ENCODE measurements around the gene CHI3L1.
A peak's percentile ranks its signal among the peaks of the same experiment; 100 is the strongest.

Gene CHI3L1

DNA sequence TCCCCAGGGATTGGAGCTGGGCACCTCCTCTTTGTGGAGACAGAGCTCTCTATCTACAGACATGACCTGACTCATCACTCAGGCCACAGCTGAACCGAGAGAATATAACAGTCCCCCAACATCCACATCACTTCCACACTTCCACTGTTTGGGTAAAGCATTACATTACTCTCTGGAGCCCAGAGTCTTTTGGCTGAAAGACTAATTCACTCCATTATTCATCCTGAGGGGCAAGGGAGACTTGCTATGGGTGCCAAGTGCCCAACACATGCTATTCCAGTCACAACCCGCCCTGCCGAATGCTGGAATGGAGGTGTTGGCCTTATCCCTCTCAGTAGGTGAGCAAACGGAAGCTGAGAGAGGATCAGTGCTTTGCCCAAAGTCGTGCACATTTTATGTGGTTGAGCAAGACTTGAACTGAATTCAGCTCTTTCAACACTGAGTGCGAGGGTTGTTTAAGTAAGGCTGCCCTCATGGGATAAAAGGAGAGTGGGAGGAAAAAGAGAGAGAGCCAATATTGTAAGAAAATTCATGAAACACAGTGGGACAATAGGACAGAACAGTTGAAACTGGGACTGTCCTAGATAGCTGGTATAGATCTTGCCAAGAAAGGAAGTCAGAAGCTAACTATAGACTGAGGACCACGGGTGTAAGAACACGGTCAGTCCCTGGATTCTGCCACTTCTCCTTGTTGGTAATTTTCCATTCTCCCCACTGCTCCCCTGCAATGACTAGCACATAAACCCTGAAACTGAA is 13.5 kb upstream of the CHI3L1 start:
- H3K9me3 ChIP-seq: no peaks in the 10 kb centered on the region
- no peaks in the 10 kb centered on the region for H3K36me3 ChIP-seq
- DNase-seq: peak; percentile 50 to 65
- H3K27me3 ChIP-seq: peaks cover 0 to 23% of the 10 kb centered on the region in 2 donors
- intact Hi-C loops (cut with DNase I; ENCODE audit: low total_unique reads): no loop called here
- peak overlapping the region; percentile 16 to 30 for H3K27ac ChIP-seq
- H3K4me3 ChIP-seq: no peak overlapping the region
- TF ChIP-seq, protein P1, sequence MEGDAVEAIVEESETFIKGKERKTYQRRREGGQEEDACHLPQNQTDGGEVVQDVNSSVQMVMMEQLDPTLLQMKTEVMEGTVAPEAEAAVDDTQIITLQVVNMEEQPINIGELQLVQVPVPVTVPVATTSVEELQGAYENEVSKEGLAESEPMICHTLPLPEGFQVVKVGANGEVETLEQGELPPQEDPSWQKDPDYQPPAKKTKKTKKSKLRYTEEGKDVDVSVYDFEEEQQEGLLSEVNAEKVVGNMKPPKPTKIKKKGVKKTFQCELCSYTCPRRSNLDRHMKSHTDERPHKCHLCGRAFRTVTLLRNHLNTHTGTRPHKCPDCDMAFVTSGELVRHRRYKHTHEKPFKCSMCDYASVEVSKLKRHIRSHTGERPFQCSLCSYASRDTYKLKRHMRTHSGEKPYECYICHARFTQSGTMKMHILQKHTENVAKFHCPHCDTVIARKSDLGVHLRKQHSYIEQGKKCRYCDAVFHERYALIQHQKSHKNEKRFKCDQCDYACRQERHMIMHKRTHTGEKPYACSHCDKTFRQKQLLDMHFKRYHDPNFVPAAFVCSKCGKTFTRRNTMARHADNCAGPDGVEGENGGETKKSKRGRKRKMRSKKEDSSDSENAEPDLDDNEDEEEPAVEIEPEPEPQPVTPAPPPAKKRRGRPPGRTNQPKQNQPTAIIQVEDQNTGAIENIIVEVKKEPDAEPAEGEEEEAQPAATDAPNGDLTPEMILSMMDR (IDR thresholded peaks at IDR 0.05): no peak
- peaks cover 0 to 11% (median 6%) of the 10 kb centered on the region in 4 donors for H3K4me1 ChIP-seq

DNA sequence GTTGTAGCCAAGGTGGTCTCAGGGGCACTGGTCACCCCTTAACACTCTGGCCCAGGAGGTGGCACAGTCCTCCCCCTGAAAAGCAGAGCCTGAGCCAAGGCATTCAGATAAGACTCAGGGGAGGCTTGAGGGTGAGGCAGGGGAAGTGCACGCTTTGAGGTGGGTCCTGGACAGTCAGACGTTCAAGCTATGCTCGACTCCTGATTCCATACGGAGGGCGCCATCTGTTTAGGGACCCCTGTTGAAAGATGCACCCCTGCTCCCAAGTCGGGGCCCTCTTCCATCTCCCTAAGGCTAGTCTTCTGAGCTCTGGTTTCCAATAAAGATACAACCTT is 12.9 kb upstream of the CHI3L1 start:
- Histone ChIP-seq H3K9me3 (no peaks in the 10 kb centered on the region), H3K4me1 (peaks cover 0 to 11% (median 6%) of the 10 kb centered on the region in 4 donors), H3K27me3 (peaks cover 0 to 23% of the 10 kb centered on the region in 2 donors), H3K36me3 (no peaks in the 10 kb centered on the region), H3K27ac (peak overlapping the region; percentile 16 to 30), H3K4me3 (no peak overlapping the region)
- intact Hi-C loops (cut with DNase I; ENCODE audit: low total_unique reads): no loop called here
- no peak for DNase-seq
- TF ChIP-seq, protein P1 (IDR thresholded peaks at IDR 0.05): no peak

DNA sequence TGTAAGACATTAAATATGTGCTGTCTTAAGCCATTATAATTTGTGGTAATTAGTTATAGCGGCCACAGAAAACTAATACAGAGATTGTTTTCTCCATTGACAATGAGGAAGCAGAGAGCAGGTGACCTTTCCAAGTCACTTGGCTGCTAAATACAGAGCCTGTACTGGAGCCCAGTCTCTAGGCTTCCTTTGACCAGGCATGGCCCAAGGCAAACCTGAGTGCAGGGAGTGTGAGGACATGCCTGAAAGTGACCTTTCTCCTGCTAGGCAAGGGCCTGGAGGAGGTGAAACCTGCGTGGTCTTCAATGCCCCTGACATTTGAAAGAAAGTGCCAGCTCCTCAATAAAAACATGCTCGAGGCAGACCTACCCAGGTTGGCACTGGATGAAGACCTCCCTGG is 12.5 kb upstream of the CHI3L1 start:
- peaks cover 0 to 11% (median 6%) of the 10 kb centered on the region in 4 donors for H3K4me1 ChIP-seq
- H3K27ac ChIP-seq: no peak overlapping the region
- no peaks in the 10 kb centered on the region for H3K36me3 ChIP-seq
- TF ChIP-seq, protein P1 (IDR thresholded peaks at IDR 0.05): no peak
- no peak overlapping the region for H3K4me3 ChIP-seq
- peak in 1 of 2 donors; percentile 43 for DNase-seq
- intact Hi-C loops (cut with DNase I; ENCODE audit: low total_unique reads): no loop called here
- H3K27me3 ChIP-seq: peaks cover 0 to 23% of the 10 kb centered on the region in 2 donors
- no peaks in the 10 kb centered on the region for H3K9me3 ChIP-seq

DNA sequence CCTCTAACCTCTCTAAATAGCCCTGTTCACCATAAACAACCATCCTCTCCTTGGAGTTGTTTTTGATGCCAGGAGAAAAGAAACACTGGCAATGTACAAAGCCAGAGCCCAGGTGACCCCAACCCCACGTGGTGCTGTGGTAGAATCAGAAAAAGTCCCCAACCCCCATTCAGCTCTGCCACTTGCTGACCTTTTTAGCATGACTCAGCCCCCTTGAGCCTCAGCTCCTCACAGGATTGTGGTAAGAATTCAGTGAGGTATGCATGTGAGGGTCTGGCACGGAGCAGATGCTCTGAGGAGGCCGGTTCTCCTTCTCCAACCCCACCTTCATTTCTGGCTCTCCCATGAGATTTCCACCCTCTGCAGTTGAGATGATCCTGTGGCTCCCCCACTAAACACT is 11.1 kb upstream of the CHI3L1 start:
- H3K4me3 ChIP-seq: no peak overlapping the region
- no peaks in the 10 kb centered on the region for H3K9me3 ChIP-seq
- TF ChIP-seq, protein P1 (IDR thresholded peaks at IDR 0.05): no peak
- H3K36me3 ChIP-seq: no peaks in the 10 kb centered on the region
- no peak overlapping the region for H3K27ac ChIP-seq
- DNase-seq: peak in 1 of 2 donors; percentile 13
- H3K4me1 ChIP-seq: peaks cover 0 to 11% (median 5%) of the 10 kb centered on the region in 4 donors
- intact Hi-C loops (cut with DNase I; ENCODE audit: low total_unique reads): no loop called here
- H3K27me3 ChIP-seq: peaks cover 0 to 23% of the 10 kb centered on the region in 2 donors

DNA sequence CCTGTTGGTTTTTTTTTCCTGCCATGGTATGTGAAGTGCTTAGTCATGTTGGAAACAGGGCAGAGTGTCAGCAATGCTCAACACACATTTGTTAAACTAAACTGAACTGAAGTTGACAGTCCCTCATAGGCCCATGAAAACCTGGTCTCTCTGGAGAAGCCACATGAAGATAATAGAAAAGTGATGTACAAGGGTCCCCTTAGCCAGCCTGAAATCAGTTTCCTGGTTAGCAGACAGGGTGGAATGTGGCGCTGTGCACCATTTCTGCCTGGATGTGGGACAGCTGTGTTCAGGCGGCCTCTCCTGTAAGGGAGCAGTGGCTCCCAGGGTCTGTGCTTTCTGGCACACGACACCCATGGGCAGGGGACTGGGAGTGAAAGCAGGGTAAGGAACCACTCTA is 9.9 kb upstream of the CHI3L1 start:
- TF ChIP-seq, protein P1 (IDR thresholded peaks at IDR 0.05): no peak
- DNase-seq: peak in 1 of 2 donors; percentile 43
- Histone ChIP-seq H3K9me3 (no peaks in the 10 kb centered on the region), H3K36me3 (no peaks in the 10 kb centered on the region), H3K27me3 (peaks cover 0 to 15% of the 10 kb centered on the region in 2 donors), H3K27ac (no peak overlapping the region), H3K4me3 (no peak overlapping the region), H3K4me1 (peaks cover 0 to 11% (median 5%) of the 10 kb centered on the region in 4 donors)
- intact Hi-C loops (cut with DNase I; ENCODE audit: low total_unique reads): no loop called here

Measured in tibial artery (tissue), 4 donors.